Endothelial cell of umbilical vein (primary cell): Measurements from ENCODE around the gene SKIC8. TPM values are rescaled to one million over a fixed set of nuclear protein-coding genes. Genes with fewer than 3 reads are reported as not detected.

ENCODE experiments used
- BruUV-seq: library from RNA; stranded (reverse); fragments of 400-500 nt; replicated peaks from 2 replicates; lab custom pipeline; 2021; lab: Mats Ljungman, UMichigan
- CTCF ChIA-PET: fragments of 300-600, 350-600 bp; sonication (Branson Sonifier 250); formaldehyde crosslinking; loops from one replicate; lab custom pipeline; 2021; ENCODE audit warnings: antibody characterized with exemption, inconsistent platforms; lab: Charles Lee
- POLR2A ChIA-PET: fragments of 300-600, 350-600 bp; sonication (Branson Sonifier 250); formaldehyde crosslinking; loops from one replicate; lab custom pipeline; 2021; ENCODE audit warnings: antibody characterized with exemption, inconsistent platforms; lab: Charles Lee
- DNase-seq: peaks from one replicate; pipeline ENCODE4 v3.0.0-alpha.2; 2011; ENCODE audit warnings: low read depth, low spot score
- FAIRE-seq: peaks from 2 replicates; lab custom pipeline; 2011; peaks lifted over from hg19 to GRCh38; lab: Jason Lieb, UNC
- H2AFZ ChIP-seq: 2 replicates; pipeline ENCODE4 v1.6.0; 2012; ENCODE audit warnings: low read depth, low read length, control low read depth, inconsistent platforms
- H3K27ac ChIP-seq: 2 replicates; pipeline ENCODE4 v1.5.1; 2011; ENCODE audit warnings: low read depth, mild to moderate bottlenecking, control low read depth, low read length, moderate library complexity; ENCODE audit not compliant: insufficient read depth
- H3K27me3 ChIP-seq, 2 experiments: 2 replicates each; pipeline versions ENCODE4 v1.6.0 to v1.6.1; 2011; ENCODE audit warnings: low read length in 2 of 2, mixed read lengths in 1 of 2; ENCODE audit not compliant: control insufficient read depth in 2 of 2, insufficient read depth in 2 of 2
- H3K36me3 ChIP-seq, 2 experiments: 2 replicates in 1 of 2; 3 replicates in 1 of 2; pipeline ENCODE4 v1.5.1; 2011; ENCODE audit warnings: low read length in 2 of 2, mild to moderate bottlenecking in 1 of 2, moderate library complexity in 1 of 2; ENCODE audit not compliant: control insufficient read depth in 2 of 2, insufficient read depth in 2 of 2; ENCODE audit errors: extremely low read depth in 1 of 2
- H3K4me1 ChIP-seq: 3 replicates; pipeline ENCODE4 v1.5.1; 2011; ENCODE audit warnings: mild to moderate bottlenecking, low read length; ENCODE audit not compliant: control insufficient read depth, insufficient read depth; ENCODE audit errors: extremely low read depth
- H3K4me2 ChIP-seq: 2 replicates; pipeline ENCODE4 v1.6.1; 2011; ENCODE audit warnings: low read length, control low read depth, mixed read lengths; ENCODE audit not compliant: insufficient read depth
- H3K4me3 ChIP-seq, 3 experiments: fragments of 200-600 bp in 1 of 3; sonication (generic), shearing (Covaris generic) in 1 of 3; replicated peaks in 1 of 3; 2 replicates each; pipeline ENCODE4 v1.5.1; 2011 to 2016; ENCODE audit warnings: control low read depth in 3 of 3, low read length in 3 of 3, mild to moderate bottlenecking in 2 of 3, inconsistent platforms in 1 of 3, low read depth in 1 of 3, moderate library complexity in 1 of 3; ENCODE audit not compliant: insufficient read depth in 1 of 3
- H3K79me2 ChIP-seq: 2 replicates; pipeline ENCODE4 v1.6.0; 2012; ENCODE audit warnings: low read length, inconsistent platforms; ENCODE audit not compliant: control insufficient read depth, insufficient read depth
- H3K9ac ChIP-seq: replicated peaks from 2 replicates; pipeline ENCODE3; 2011; ENCODE audit warnings: low read length, control low read depth; ENCODE audit not compliant: insufficient read depth; ENCODE audit errors: extremely low read depth
- H3K9me1 ChIP-seq: replicated peaks from 3 replicates; pipeline ENCODE4 v1.6.0; 2011; ENCODE audit warnings: mild to moderate bottlenecking, low read length; ENCODE audit not compliant: control insufficient read depth, insufficient read depth; ENCODE audit errors: extremely low read depth
- H3K9me3 ChIP-seq: replicated peaks from 2 replicates; pipeline ENCODE4 v1.5.1; 2012; ENCODE audit warnings: low read length, inconsistent platforms; ENCODE audit not compliant: control insufficient read depth, insufficient read depth
- H4K20me1 ChIP-seq: replicated peaks from 2 replicates; pipeline ENCODE3; 2011; ENCODE audit warnings: mild to moderate bottlenecking, low read length; ENCODE audit not compliant: control insufficient read depth, insufficient read depth; ENCODE audit errors: extremely low read depth
- CTCF ChIP-seq, 2 donors: IDR thresholded peaks; 1 replicate in 1 of 2; 2 replicates in 1 of 2; pipeline ENCODE4 v1.5.1; 2011; ENCODE audit warnings: low read length in 2 of 2, mild to moderate bottlenecking in 2 of 2, moderate library complexity in 2 of 2, control low read depth in 1 of 2, inconsistent platforms in 1 of 2, low read depth in 1 of 2; ENCODE audit not compliant: insufficient read depth in 1 of 2; ENCODE audit errors: extremely low read depth in 1 of 2
- EZH2 ChIP-seq: IDR thresholded peaks from 2 replicates; pipeline ENCODE4 v1.6.1; 2012; ENCODE audit warnings: borderline replicate concordance, low read depth, mild to moderate bottlenecking, moderate library complexity, low read length, inconsistent platforms; ENCODE audit not compliant: severe bottlenecking
- FOS ChIP-seq: IDR thresholded peaks from 2 replicates; pipeline ENCODE4 v1.6.1; 2011; ENCODE audit warnings: mild to moderate bottlenecking, low read length, moderate library complexity, borderline replicate concordance; ENCODE audit not compliant: insufficient read depth
- GATA2 ChIP-seq: IDR thresholded peaks from 2 replicates; pipeline ENCODE4 v1.7.0; 2011; ENCODE audit warnings: low read depth, mild to moderate bottlenecking, moderate library complexity, mixed read lengths, low read length; ENCODE audit not compliant: insufficient read length, insufficient read depth
- JUN ChIP-seq: IDR thresholded peaks from 2 replicates; pipeline ENCODE4 v1.6.1; 2011; ENCODE audit warnings: borderline replicate concordance, low read depth; ENCODE audit not compliant: insufficient read length, insufficient read depth
- MAX ChIP-seq: IDR thresholded peaks from 2 replicates; pipeline ENCODE4 v1.6.1; 2011; ENCODE audit not compliant: insufficient read depth, insufficient read length
- MYC ChIP-seq: IDR thresholded peaks from one replicate; pipeline ENCODE4 v1.6.1; 2011; ENCODE audit warnings: mild to moderate bottlenecking, low read depth, low read length
- POLR2A ChIP-seq: IDR thresholded peaks from 2 replicates; pipeline ENCODE4 v1.6.1; 2012; ENCODE audit warnings: low read depth, mild to moderate bottlenecking, control low read depth, low read length
- POLR2AphosphoS5 ChIP-seq: IDR thresholded peaks from 2 replicates; pipeline ENCODE4 v1.6.1; 2012; ENCODE audit warnings: low read depth, mild to moderate bottlenecking, control low read depth, low read length, moderate library complexity; ENCODE audit not compliant: insufficient read depth
- dilution Hi-C: fragments of 300-500 bp; cut with MboI; formaldehyde crosslinking; loops from one replicate; pipeline ENCODE4 v1.15.0; 2019; ENCODE audit warnings: low sequenced_read_pairs; ENCODE audit not compliant: extremely low pct_ligation_motif_present
- intact Hi-C: fragments of 100-400 bp; cut with micrococcal nuclease; formaldehyde crosslinking; loops from one replicate; pipeline ENCODE4 v1.10.0; 2022
- polyA plus RNA-seq, 4 experiments: library from polyadenylated mRNA; depleted of rRNA in 3 of 4; stranded (reverse) in 3 of 4; unstranded in 1 of 4; fragments of >200 nt; gene quantifications; 2 replicates each; pipeline versions ENCODE4 v1.2.1 to v1.2.3, GENCODE V29; 2011 to 2012; ENCODE audit warnings: missing spikeins in 1 of 4
- total RNA-seq: library from RNA; stranded (reverse); gene quantifications from 2 replicates; pipeline ENCODE4 v1.2.3, GENCODE V29; 2021

Gene SKIC8
- total and polyA plus RNA-seq, 2 donors (not counting 3 experiments of a cell fraction or from before 2014, with no cell fraction given) = 49.7 to 95.0 TPM

GRCh38 chr15:78335985-78336384, 36.6 kb upstream of the SKIC8 start:
- Histone ChIP-seq H3K27ac (no peak overlapping the region), H3K9ac (no peak overlapping the region), H3K27me3 (peaks cover 27 to 30% of the 10 kb centered on the region in 2 experiments), H4K20me1 (no peaks in the 10 kb centered on the region), H3K36me3 (no peaks in the 10 kb centered on the region), H3K4me2 (no peak overlapping the region), H3K9me3 (no peaks in the 10 kb centered on the region), H2AFZ (no peak overlapping the region), H3K79me2 (no peaks in the 10 kb centered on the region), H3K4me1 (peaks cover 3% of the 10 kb centered on the region), H3K9me1 (no peaks in the 10 kb centered on the region), H3K4me3 (no peak overlapping the region)
- no TSS peak for BruUV-seq
- DNase-seq = no peak
- dilution Hi-C loops (no loop called here), intact Hi-C loops (no loop called here)
- FAIRE-seq = no peak
- POLR2A ChIA-PET = no interaction called here
- TF ChIP-seq POLR2AphosphoS5 (no peak), FOS (no peak), CTCF (IDR thresholded peaks at IDR 0.05; ENCODE audit: extremely low read depth in 1 of 2, insufficient read depth in 1 of 2, low read depth in 1 of 2, low read length in 2 of 2) (no peak), MAX (no peak), JUN (no peak), GATA2 (no peak), MYC (no peak), POLR2A (no peak), EZH2 (no peak)
- CTCF ChIA-PET = no interaction called here
